D721Med (cell line): ENCODE measurements around the gene CRTAP.

Source experiments
- DNase-seq: peaks from one replicate; pipeline ENCODE4 v3.0.0; 2011; ENCODE audit warnings: low spot score; ENCODE audit not compliant: insufficient read length
- FAIRE-seq: peaks from 2 replicates; lab custom pipeline; 2011; peaks lifted over from hg19 to GRCh38; lab: Jason Lieb, UNC
- CTCF ChIP-seq: IDR thresholded peaks from 2 replicates; pipeline ENCODE4 v1.5.1; 2012; ENCODE audit warnings: mild to moderate bottlenecking, control low read depth; ENCODE audit not compliant: insufficient read depth; ENCODE audit errors: missing control alignments

Gene CRTAP

DNA sequence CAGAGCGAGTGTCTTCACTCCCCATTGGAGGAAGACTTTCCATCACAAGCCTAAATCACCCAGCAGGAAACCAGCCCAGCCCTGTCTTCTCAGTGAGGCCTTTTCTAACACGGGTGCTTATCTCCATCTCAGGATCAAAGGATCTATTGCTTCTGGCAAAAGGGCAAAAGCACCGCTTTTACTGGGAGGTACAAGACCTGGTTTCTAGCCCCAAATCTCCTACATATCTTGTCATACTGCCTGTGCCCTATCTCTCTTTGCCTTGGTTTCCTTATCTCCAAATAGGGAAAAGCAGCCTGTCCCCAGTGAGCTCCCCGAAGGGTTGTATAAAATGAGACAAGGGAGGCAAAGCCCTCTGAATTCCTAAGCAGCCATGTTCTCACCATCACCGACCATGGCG is 22.1 kb upstream of the CRTAP start:
- no peak for TF ChIP-seq CTCF
- no peak for DNase-seq
- no peak for FAIRE-seq

DNA sequence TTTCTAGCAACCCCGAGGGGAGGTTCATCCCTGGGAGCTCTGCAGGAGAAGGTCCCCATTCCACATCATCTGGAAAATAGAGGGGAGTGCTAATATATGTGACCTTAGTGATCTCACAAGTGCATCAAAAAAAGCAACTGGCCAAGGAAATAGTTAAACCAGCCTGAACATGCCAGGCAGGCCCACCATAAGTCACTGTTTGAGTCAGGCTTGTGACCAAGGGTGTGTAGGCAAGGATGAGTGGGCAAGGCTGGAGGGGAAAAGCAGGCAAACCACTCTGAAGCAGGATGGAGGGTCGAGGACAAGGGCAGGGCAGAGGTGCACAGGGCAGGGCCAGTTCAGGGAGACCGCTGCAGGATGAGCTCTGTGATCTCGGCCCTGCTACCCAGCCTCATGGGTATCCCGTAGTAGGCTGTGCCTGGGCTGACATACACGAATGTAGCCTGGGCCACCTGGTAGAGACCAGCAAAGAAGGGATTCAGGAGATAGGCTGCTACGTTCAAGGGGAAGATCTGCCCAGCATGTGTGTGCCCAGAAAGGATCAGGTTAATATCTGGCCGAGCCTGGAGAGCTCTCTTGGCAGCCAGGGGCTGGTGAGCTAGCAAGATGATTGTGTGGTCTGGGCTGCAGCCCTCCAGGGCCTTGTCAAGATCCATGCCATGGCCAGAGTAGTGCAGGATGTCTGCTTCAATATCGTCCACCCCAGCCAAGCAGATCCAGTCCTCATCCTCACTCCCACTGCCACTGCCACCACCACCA is 21.1 kb upstream of the CRTAP start:
- FAIRE-seq: no peak
- TF ChIP-seq CTCF: no peak
- DNase-seq: no peak

DNA sequence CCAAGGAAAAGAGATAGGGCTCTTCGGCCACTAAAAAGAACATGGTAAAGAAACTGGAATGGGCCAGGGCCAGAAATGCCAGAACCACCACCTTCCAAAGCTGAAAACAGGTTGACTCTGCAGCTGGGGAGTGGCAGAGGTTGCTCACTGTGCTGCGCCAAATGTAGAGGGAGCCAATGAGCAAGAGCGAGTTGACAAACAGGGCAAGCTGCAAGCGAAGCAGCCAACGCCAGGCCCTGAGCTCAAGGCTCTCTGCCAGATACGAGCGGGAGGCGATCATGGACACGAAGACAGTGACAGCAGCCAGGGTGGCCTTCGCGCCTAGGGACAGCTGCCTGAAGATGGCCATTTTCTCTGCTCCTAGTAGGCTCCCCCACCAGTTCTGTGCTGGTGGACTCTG is 20.0 kb upstream of the CRTAP start:
- FAIRE-seq (no peak), DNase-seq (no peak)

GRCh38 chr3:33095436-33095835 is 18.4 kb upstream of the CRTAP start:
- FAIRE-seq: no peak
- TF ChIP-seq CTCF: no peak
- no peak for DNase-seq

More for the DNA sequence above, 20.0 kb upstream of the CRTAP start:
- TF ChIP-seq CTCF: no peak

DNA sequence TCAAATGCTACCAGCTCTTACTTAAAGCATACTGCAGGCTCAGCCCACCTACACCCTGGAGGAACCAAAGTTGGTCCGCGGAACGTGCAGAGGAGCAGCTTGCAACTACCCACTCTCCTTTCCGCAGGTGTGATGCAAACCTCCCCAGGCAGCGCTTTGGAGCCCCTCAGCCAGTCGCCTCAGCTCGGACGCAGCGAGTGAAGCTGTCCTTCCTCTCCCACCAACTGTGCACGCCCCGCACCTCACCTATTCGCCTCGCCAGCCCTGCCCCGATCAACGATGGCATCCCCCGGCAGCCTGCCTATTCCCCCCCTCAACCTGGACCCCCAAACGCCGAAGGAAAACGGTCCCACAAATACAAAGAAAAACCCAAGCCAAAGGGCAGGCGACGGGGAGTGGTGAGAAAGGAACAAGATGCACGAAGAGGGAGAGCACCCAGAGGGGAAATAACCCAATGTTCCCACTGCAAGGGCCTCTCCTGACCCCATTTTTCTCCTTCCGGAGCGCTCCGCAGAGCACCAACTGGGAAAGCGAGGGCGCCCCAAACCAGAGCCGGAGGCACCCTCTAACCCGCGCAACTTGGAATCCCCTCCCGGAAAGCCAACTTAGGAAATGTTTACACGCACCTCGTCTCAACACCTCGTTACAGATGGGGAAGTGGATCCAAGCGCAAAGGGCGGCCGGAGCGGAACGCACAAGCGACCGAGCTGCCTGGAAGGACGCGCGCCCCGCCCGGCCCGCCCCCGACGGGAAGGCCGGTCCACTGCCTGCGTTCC is 17.5 kb upstream of the CRTAP start:
- DNase-seq (no peak), FAIRE-seq (no peak)
- TF ChIP-seq CTCF: no peak

DNA sequence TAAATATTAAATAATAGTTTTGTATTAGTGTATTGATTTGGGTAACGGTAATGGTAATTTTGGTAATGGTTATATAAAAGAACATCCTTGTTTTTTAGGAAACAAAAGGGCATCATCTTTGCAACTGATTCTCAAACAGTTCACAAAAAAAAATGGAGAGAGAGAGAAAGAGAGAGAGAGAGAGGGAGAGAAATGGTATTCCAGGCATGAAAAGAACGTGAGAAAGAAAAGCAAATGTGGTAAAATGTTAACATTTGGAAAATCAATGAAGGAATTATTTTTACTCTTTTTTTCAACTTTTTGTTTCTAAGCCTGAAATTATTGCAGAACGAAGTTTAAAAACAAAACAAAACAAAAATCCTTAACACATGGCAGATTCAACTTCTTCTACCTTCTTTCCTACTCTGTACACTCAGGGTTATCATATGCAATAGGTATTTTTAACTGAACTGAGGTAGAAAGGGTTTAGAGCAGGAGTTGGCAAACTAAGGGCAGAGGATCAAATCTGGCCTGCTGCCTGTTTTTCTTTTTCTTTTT is 14.6 kb upstream of the CRTAP start:
- no peak for DNase-seq
- no peak for FAIRE-seq
- TF ChIP-seq CTCF: no peak
